HG03342 (cell line): ENCODE data around the gene ENGASE.

ENCODE experiments used
- ATAC-seq: cut with Tn5 transposase; IDR thresholded peaks from one replicate; pipeline ENCODE4 v1.9.1; 2021; ENCODE audit warnings: mild to moderate bottlenecking, moderate library complexity; ENCODE audit not compliant: unreplicated experiment

Gene ENGASE

DNA sequence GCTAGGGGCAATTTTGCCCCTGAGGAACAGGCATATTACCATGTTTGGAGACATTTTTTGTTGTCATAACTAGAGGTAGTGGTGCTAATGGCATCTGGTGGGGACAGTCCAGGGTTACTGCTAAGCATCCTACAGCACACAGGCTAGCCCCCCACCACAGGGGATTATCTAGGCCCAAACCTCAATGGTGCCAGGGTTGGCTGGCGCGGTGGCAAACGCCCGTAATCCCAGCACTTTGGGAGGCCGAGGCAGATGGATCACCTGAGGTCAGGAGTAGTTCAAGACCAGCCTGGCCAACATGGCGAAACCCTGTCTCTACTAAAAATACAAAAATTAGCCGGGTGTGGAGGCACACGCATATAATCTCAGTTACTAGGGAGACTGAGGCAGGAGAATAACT lies 35.5 kb upstream of the ENGASE start:
- ATAC-seq, result no peak

GRCh38 chr17:79039886-79040285 lies 34.7 kb upstream of the ENGASE start:
- ATAC-seq, result no peak

DNA sequence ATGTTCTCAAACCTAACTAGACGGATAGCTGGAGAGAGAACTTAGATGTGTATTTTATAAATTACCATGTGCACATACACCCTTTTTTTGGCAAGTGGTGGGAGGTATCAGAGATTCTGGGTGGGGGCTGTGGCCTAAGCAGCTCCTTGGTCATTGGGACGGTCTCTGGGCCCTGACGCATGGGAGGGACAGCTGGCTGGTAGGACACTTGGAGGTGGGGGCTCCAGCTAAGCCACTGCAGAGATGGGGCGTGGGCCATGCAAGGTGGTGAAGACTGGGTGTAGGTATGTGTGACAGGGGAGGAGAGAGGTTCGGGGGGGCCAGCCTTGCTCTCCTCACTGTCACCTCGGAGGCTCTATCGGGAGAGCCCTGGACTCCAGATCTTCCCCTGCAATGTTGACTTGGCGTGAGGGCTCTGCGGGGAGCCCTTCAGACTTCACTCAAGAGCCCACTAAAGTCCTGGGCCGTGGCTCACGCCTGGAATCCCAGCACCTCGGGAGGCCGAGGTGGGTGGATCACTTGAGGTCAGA lies 33.5 kb upstream of the ENGASE start:
- ATAC-seq, result no peak

DNA sequence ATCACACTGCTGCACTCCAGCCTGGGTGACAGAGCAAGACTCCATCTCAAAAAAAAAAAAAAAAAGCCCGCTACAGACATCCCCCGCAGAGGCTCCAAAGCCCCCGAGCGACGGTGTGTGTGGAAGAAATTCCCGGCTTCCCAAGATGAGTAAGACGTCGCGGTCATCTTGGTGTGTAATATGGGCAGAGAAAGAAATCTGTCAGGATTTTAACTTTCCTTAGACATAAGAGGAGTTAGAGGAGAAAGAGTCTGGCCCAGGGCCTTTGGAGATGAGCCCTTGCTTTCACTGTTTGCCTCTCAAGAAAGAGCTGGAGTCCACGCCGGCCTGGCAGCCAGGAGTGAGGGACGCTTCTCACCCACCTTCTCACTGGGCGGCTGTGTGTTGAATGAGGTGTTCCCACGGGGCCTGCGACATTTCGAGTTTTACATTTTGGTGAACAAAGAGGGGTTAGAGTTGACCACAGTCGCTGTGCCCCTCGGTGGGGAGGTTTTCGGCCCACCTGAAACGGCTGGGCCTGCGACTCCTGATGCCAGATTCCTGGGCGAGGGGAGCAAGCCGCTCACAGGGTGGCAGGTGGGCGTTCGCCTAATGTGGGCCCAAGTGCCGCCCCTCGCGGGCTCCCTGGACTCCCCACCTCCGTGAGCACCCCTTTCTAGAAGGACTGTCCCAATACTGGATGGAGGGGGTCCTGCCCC lies 32.8 kb upstream of the ENGASE start:
- no peak for ATAC-seq

DNA sequence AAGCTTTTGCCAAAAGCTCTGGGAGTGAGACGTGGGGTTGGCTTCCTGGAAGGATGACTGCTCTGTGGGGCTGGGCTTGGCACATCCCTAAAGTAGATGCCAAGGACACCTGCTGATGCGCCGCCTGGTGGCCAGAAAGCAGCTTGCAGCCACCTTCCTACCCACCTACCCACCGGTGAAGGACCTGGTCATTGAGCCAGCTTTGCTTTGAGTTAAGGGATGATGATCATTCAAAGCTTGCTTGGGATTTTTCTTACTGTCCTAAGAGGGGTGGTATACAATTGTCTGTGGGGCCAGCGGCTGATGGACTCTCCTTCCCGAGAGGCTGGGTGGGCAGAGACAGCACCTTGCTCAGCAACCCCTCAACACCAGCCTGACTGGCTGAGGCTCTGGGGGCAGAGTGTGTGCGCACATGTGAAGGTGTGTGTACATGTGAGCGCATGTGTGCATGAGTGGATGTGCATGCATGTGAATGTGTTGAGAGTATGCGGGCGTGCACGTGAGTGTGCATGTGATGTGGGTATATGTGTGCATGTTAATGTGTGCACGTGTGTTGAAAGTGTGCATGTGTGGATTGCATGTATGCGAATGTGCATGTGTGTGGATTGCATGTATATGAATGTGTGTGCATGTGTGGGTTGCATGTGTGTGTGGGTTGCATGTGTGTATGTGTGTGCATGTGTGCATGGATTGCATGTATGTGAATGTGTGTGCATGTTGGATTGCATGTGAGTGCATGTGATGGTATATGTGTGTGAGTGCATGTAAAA lies 32.0 kb upstream of the ENGASE start:
- no peak for ATAC-seq

DNA sequence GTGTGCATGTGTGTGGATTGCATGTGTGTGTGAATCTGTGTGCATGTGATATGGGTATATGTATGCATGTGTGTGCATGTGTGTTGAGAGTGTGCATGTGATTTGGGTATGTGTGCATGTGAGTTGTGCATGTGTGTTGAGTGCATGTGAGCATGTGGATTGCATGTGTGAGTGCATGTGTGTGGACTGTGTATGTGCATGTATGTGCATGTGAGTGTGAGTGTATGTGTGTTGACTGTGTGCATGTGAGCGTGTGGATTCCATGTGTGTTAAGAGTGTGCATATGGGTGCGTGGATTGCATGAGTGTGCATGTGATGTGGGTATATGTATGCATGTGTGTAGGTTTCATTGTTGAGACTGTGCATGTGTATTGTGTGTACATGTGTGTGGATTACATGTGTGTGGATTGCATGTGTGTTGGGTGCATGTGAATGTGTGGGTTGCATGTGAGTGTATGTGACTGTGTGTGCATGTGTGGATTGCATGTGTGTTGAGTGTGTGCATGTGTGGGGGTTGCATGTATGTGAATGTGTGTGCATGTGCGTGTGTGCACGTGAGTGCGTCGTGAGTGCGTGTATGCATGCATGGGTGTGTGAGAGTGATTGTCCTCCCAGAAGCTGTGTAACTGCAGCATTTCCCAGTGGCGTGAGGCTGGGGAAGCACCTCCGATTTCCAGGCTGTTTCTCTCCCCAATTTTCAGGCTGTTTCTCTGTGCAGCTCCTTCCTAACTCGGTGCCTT lies 31.3 kb upstream of the ENGASE start:
- no peak for ATAC-seq

DNA sequence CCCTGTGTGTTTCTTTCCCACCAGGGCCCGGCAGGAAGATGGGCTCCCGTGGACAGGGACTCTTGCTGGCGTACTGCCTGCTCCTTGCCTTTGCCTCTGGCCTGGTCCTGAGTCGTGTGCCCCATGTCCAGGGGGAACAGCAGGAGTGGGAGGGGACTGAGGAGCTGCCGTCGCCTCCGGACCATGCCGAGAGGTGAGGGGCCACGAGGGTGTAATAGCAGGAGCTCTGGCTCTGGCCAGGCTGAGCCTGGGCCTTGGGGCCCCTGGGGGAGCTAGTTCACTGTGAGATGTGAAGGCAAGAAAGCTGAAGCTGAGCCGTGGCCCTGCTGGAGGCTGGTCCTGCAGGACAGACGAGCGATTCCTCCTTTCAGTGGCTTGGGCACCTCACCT lies 30.7 kb upstream of the ENGASE start:
- no peak for ATAC-seq

DNA sequence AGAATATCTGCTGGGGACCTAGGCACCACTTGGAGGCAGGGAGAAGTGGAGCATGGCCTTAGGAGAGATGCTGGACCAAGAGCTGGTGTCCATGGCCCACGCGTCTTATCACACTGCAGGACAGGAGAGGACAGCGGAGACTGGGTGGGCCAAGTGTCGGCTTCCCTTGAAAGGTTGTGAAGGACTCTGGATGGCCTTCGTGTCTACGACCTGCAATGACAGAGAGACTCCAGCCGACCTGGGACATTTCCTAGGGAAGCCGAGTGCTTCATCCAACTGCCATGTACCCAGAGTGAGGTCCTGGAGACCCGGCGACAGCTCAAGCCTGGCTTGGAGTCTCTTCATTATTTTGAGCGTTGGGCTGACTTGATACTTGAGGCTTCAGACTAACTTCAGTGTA lies 30.2 kb upstream of the ENGASE start:
- no peak for ATAC-seq

GRCh38 chr17:79045001-79045729 lies 29.5 kb upstream of the ENGASE start:
- ATAC-seq, result no peak

- no peak for ATAC-seq
Observed at GRCh38 chr17:79045842-79046196, 28.8 kb upstream of the ENGASE start.

DNA sequence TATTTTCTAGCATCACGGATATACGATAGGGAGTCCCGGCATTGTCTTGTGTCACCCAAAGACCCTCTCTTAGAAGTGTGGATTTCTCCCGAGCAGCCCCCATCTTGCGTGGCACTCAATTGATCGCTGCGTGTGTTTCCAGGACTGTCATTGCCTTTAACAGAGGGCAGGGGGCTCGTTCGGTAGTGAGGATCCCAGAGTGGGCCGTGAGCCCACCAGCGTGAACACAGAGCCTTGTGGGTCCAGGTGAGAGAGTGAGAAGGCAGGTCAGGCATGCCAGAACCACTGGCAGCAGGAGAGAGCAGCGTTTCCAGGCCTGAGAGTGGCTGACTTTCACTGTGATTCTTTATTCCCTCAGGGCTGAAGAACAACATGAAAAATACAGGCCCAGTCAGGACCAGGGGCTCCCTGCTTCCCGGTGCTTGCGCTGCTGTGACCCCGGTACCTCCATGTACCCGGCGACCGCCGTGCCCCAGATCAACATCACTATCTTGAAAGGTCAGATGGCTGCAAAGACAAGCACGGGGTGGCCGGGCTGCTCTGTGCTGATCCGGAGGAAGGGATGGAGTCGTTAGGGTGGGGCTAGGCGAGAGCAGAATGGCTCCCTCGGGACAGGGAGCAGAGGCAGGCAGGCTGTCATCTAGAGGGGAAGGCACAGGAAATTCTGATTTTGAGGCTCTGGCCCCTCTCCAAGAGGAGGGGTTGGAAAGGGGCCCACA lies 28.3 kb upstream of the ENGASE start:
- no peak for ATAC-seq

GRCh38 chr17:79046916-79047280 lies 27.7 kb upstream of the ENGASE start:
- ATAC-seq, result no peak

DNA sequence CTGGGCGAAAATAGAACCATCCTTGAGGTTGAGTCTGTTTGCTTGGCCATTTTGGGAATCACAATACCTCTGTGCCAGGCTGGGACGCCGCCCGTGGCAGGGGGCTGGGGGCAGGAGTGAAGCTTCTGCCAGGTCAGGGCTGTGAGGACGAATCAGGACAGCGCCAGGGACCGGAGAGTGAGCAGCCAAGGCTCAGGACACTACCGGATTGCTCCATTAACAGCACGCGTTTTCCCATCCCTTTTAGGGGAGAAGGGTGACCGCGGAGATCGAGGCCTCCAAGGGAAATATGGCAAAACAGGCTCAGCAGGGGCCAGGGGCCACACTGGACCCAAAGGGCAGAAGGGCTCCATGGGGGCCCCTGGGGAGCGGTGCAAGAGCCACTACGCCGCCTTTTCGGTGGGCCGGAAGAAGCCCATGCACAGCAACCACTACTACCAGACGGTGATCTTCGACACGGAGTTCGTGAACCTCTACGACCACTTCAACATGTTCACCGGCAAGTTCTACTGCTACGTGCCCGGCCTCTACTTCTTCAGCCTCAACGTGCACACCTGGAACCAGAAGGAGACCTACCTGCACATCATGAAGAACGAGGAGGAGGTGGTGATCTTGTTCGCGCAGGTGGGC lies 27.2 kb upstream of the ENGASE start:
- ATAC-seq, result no peak

DNA sequence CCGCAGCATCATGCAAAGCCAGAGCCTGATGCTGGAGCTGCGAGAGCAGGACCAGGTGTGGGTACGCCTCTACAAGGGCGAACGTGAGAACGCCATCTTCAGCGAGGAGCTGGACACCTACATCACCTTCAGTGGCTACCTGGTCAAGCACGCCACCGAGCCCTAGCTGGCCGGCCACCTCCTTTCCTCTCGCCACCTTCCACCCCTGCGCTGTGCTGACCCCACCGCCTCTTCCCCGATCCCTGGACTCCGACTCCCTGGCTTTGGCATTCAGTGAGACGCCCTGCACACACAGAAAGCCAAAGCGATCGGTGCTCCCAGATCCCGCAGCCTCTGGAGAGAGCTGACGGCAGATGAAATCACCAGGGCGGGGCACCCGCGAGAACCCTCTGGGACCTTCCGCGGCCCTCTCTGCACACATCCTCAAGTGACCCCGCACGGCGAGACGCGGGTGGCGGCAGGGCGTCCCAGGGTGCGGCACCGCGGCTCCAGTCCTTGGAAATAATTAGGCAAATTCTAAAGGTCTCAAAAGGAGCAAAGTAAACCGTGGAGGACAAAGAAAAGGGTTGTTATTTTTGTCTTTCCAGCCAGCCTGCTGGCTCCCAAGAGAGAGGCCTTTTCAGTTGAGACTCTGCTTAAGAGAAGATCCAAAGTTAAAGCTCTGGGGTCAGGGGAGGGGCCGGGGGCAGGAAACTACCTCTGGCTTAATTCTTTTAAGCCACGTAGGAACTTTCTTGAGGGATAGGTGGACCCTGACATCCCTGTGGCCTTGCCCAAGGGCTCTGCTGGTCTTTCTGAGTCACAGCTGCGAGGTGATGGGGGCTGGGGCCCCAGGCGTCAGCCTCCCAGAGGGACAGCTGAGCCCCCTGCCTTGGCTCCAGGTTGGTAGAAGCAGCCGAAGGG lies 26.4 kb upstream of the ENGASE start:
- ATAC-seq, result no peak

GRCh38 chr17:79048826-79049755 lies 25.5 kb upstream of the ENGASE start:
- no peak for ATAC-seq

DNA sequence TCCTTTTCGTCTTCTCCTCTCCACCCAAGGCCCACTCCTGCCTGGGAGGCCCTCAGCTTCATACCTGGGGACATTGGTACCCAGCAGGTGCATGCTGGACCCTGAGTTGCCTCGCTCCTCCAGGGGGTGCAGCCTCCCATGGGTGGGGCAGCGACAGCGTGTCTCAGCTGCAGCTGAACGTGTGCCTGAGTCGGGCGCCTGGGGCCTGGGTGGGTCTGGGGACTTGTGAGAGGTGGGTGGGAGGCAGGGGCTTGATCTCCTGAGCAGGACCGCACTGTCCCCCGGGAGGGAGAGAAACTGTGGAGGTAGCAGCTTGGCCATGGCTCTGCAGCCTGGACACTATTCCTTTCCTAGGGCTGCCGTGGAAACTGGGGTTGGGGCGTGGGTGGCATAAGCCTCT lies 24.8 kb upstream of the ENGASE start:
- ATAC-seq, result no peak

GRCh38 chr17:79050551-79050950 lies 24.1 kb upstream of the ENGASE start:
- no peak for ATAC-seq

DNA sequence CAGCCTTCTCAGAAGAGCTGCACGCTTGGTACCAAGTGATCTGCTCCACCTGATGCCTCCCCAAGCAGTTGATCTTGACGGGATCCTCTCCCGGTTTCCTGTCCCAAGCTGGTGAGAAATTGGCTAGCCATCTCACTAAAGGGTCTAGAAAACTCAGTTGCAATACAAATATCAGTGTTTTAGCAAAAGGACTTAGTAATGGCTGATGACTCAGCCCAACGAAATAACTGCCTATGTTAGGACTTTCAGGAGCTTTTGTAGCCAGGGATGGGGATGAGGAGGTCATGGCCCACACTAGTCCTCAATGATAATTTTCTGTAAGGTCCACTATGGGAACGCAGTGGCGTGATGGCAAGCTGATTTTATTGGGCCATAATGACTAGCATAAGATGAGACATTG lies 23.3 kb upstream of the ENGASE start:
- no peak for ATAC-seq
